HG03521 (cell line): ENCODE data around the gene USP32.
"Not testable (repeated sequence)": the region's sequence is repeated elsewhere in the genome, so short reads cannot be mapped to it uniquely, and the experiment has no call there.

Experiments used
- ATAC-seq: cut with Tn5 transposase; IDR thresholded peaks from one replicate; pipeline ENCODE4 v1.9.1; 2021; ENCODE audit warnings: mild to moderate bottlenecking, moderate library complexity; ENCODE audit not compliant: unreplicated experiment

The USP32 gene

GRCh38 chr17:60248618-60249289, 143.2 kb downstream of the USP32 start:
- no peak for ATAC-seq

DNA sequence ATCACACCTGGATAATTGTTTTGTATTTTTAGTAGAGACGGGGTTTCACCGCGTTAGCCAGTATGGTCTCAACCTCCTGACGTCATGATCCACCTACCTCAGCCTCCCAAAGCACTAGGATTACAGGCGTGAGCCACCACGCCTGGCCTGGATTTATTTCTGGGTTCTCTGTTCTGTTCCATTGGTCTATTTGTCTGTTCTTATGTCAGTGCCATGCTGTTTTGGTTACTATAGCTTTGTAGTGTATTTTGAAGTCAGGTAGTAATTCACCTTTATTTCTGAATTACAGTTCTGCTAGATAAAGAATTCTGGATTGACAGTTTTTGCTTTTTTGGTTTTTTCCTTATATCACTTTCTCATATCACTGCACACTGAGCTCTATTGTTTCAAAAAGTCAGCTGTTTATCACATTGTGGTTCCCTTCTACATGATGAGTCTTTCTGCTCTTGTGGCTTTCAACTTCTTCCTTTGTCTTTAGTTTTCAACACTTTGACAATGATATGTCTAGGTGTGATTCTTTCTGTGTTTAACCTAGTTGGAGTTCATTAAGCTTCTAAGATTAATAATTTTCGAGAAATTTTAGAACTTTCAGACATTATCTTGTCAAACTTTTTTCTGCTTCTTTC, 144.0 kb downstream of the USP32 start:
- ATAC-seq: no peak

- no peak for ATAC-seq
These were observed 147.3 kb downstream of the USP32 start for GRCh38 chr17:60244656-60245055.

GRCh38 chr17:60240290-60240689, 151.6 kb downstream of the USP32 start:
- ATAC-seq: no peak

- no peak for ATAC-seq
These were observed 160.2 kb downstream of the USP32 start for GRCh38 chr17:60231691-60232090.

GRCh38 chr17:60231234-60231633, 160.7 kb downstream of the USP32 start:
- ATAC-seq: no peak

GRCh38 chr17:60230358-60230757, 161.6 kb downstream of the USP32 start:
- no peak for ATAC-seq

DNA sequence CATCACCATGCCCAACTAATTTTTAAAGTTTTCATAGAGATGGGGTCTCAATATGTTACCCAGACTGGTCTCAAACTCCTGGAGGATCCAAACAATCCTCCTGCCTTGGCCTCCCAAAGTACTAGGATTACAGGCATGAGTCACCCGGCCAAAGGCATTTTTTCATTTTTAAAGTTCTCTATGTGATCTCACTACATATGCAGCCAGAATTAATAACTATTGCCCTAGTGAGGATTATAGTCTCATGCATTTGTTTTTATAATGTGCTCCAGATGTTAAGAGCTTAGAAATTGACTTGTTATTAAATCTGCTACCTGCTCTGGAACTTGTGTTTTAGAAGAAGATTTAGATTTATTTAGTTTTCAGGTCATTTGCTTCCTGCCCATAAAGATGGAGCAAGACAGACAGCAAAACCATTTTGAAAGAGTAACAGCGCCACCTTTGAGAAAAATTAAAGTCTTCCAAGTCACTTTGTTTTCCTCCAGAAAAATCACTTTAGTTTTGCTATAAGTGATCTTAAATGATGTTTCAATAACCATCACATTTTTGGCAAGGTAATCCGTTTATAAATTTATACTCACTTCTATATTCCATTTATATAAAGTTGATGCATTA, 162.6 kb downstream of the USP32 start:
- no peak for ATAC-seq

- not testable (repeated sequence) for ATAC-seq
These were observed 164.7 kb downstream of the USP32 start for GRCh38 chr17:60227276-60227675.

GRCh38 chr17:60224064-60224463, 167.9 kb downstream of the USP32 start:
- no peak for ATAC-seq

DNA sequence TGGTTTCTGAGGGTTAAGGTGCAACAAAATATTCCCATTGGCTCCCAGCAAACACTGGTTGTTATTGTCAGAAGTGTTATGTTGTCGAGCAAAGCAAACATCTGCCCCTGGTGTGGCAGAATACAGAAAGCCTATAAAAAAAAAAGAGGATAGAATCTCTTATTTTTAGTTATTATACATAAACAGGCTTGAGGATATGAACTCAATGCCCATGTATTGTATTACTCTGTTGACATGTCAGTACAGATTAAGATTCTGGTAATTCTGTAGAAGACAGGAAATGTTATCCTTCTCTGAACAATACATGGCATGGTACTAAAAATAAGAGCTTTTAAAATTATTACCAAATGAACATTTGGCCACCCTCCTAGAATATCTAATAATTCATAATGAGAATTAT, 168.5 kb downstream of the USP32 start:
- ATAC-seq: no peak

DNA sequence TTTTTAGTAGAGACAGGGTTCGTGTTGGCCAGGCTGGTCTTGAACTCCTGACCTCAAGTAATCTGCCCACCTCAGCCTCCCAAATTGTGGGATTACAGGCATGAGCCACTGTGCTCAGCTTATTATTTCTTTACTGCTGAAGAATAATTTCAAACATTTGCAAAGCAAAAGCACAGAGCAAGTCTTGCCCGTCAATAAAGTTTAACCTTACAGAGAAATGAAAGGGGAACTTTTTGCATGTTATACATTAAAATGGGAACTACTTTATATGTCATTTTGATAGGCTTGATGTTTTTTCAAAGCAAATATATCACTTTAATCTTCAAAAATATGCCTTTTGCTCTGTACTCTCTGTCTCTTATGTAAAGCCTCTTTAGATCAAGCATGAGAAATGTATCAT, 173.2 kb downstream of the USP32 start:
- ATAC-seq: not testable (repeated sequence)

DNA sequence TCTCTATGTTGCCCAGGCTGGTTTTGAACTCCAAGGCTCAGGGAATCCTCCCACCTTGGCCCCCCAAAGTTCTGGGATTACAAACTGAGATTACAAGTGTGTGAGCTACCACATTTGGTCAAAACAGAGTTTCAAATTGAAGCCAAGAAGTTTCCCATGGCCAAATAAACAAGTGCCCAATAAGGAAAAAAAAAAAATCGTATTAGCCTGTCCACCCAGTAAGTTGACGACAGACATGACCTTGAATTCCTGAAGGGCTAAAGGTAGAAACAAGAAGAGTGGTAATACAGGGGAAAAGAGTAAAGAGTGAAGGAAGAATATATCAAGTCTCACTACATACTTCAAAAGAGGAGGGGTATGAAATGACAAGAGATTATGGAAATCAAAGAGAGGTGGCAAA, 176.0 kb downstream of the USP32 start:
- ATAC-seq: not testable (repeated sequence)

GRCh38 chr17:60211282-60211681, 180.7 kb downstream of the USP32 start:
- not testable (repeated sequence) for ATAC-seq

DNA sequence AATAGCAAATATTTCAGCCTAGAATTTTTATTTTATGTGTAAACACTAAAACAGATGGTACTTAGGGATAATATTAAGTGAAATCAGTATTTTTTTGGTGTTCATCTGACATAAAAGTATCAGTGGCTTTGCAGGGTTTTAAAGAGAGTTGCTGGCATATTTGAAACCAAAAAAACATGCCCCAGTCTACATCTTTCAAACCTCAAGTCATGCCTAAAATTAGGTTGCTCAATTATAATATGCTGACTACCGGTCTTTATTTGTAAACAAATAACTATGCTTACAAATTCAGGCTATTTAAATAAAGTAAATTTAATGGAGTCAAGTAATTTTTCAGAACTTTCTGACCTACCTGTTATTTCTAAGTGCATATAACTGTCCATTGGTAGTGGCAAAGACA, 183.6 kb downstream of the USP32 start:
- ATAC-seq: not testable (repeated sequence)

- ATAC-seq: not testable (repeated sequence)
These were observed 186.2 kb downstream of the USP32 start for GRCh38 chr17:60205782-60206181.

- not testable (repeated sequence) for ATAC-seq
These were observed 193.3 kb downstream of the USP32 start for GRCh38 chr17:60198630-60199029.

GRCh38 chr17:60194141-60194540, 197.8 kb downstream of the USP32 start:
- ATAC-seq: not testable (repeated sequence)

DNA sequence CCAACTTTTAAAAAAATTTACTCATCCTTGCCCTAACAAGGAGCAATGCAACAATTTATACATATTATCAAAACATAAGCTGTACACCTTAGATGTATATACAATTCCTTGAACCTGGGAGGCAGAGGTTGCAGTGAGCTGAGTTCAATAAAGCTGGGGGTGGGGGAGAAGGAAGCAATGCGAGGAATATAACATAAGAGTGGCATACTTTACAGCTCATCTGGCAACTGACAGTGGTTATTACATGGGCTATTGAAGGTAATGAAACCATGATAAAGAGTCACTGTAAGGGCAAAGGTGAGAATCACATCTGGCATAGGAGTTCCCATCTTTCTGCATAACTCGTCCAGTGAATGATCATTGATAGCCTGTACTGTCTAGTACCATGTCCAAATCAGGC, 198.5 kb downstream of the USP32 start:
- no peak for ATAC-seq

DNA sequence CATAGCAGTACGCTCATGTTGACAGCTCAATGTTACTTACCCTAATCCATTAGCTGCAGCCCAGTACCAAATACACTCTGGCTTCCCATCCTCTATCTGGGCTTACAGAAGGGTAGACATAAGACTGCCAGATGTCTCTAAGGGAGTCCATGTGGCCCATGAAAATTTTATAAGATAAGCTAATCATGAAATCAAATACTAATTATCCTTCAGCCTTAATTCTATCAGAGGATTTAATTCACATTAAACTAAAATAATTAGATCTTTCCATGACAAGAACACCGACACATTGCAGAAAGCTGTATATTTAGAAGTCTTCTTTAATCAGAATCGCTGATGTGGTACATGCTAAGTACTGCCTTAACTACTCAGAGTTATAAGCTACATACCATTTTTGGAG, 198.9 kb downstream of the USP32 start:
- ATAC-seq: not testable (repeated sequence)

GRCh38 chr17:60190032-60190431, 201.9 kb downstream of the USP32 start:
- ATAC-seq: not testable (repeated sequence)

GRCh38 chr17:60188759-60189158, 203.2 kb downstream of the USP32 start:
- ATAC-seq: no peak
